ENCODE measurements around the gene DNAJC5. TPM values are rescaled to one million over a fixed set of nuclear protein-coding genes. Genes with fewer than 3 reads are reported as not detected.
"Not testable (repeated sequence)": the region's sequence is repeated elsewhere in the genome, so short reads cannot be mapped to it uniquely, and the experiment has no call there.

The DNAJC5 gene
- total RNA-seq, 2 experiments from 2014 or later, result 33.7 to 33.8 TPM

- DNase-seq, result no peak
- H3K27me3 Mint-ChIP-seq, result no peaks in the 10 kb centered on the region
- ChIA-PET POLR2A (no interaction called here), CTCF (no interaction called here)
- intact Hi-C loops (cut with micrococcal nuclease), result no loop called here
- H3K27ac Mint-ChIP-seq, result no peak overlapping the region
- no peak overlapping the region for H3K4me3 Mint-ChIP-seq
- H3K4me1 Mint-ChIP-seq (ENCODE audit: low read depth), result peaks cover 23% of the 10 kb centered on the region
- peaks cover 13% of the 10 kb centered on the region for H3K36me3 Mint-ChIP-seq
- peaks cover 5% of the 10 kb centered on the region for H3K9me3 Mint-ChIP-seq
Observed at GRCh38 chr20:63920226-63920625, 25.3 kb downstream of the DNAJC5 start.

GRCh38 chr20:63923651-63924050 lies 28.7 kb downstream of the DNAJC5 start:
- intact Hi-C loops (cut with micrococcal nuclease), result no loop called here
- Mint-ChIP-seq H3K4me3 (no peak overlapping the region), H3K27me3 (no peaks in the 10 kb centered on the region), H3K9me3 (no peaks in the 10 kb centered on the region), H3K4me1 (ENCODE audit: low read depth) (peaks cover 12% of the 10 kb centered on the region), H3K36me3 (peaks cover 12% of the 10 kb centered on the region), H3K27ac (no peak overlapping the region)
- CTCF ChIA-PET, result no interaction called here
- DNase-seq, result no peak
- POLR2A ChIA-PET, result no interaction called here

GRCh38 chr20:63924241-63924640 lies 29.3 kb downstream of the DNAJC5 start:
- Mint-ChIP-seq H3K27me3 (no peaks in the 10 kb centered on the region), H3K27ac (no peak overlapping the region), H3K36me3 (peaks cover 16% of the 10 kb centered on the region), H3K4me3 (no peak overlapping the region), H3K9me3 (no peaks in the 10 kb centered on the region), H3K4me1 (ENCODE audit: low read depth) (peaks cover 12% of the 10 kb centered on the region)
- intact Hi-C loops (cut with micrococcal nuclease), result no loop called here
- no peak for DNase-seq
- POLR2A ChIA-PET, result no interaction called here
- CTCF ChIA-PET, result interaction anchor here (1.2 kb wide), 1 partner anchor 18 kb away, joined by 3 read pairs; no protein-coding TSS in a partner anchor

GRCh38 chr20:63926298-63926697 lies 31.4 kb downstream of the DNAJC5 start:
- POLR2A ChIA-PET, result no interaction called here
- Mint-ChIP-seq H3K27me3 (no peaks in the 10 kb centered on the region), H3K36me3 (peaks cover 26% of the 10 kb centered on the region)

GRCh38 chr20:63929071-63929470 lies 34.1 kb downstream of the DNAJC5 start:
- ChIA-PET POLR2A (no interaction called here), CTCF (no interaction called here)

More at GRCh38 chr20:63926298-63926697, 31.4 kb downstream of the DNAJC5 start:
- CTCF ChIA-PET, result no interaction called here
- H3K9me3 Mint-ChIP-seq, result no peaks in the 10 kb centered on the region
- H3K4me3 Mint-ChIP-seq, result no peak overlapping the region
- no peak for DNase-seq
- intact Hi-C loops (cut with micrococcal nuclease), result no loop called here
- H3K4me1 Mint-ChIP-seq (ENCODE audit: low read depth), result peaks cover 12% of the 10 kb centered on the region
- no peak overlapping the region for H3K27ac Mint-ChIP-seq

GRCh38 chr20:63929473-63929883 lies 34.6 kb downstream of the DNAJC5 start:
- H3K4me3 Mint-ChIP-seq; POLR2A ChIA-PET; H3K27me3 Mint-ChIP-seq; intact Hi-C loops (cut with micrococcal nuclease); DNase-seq; H3K27ac Mint-ChIP-seq; CTCF ChIA-PET; H3K9me3 Mint-ChIP-seq; H3K4me1 Mint-ChIP-seq (ENCODE audit: low read depth): not testable (repeated sequence)
- H3K36me3 Mint-ChIP-seq, result peaks cover 32% of the 10 kb centered on the region

More at GRCh38 chr20:63929071-63929470, 34.1 kb downstream of the DNAJC5 start:
- intact Hi-C loops (cut with micrococcal nuclease), result no loop called here
- Mint-ChIP-seq H3K27ac (no peak overlapping the region), H3K4me1 (ENCODE audit: low read depth) (peaks cover 7% of the 10 kb centered on the region), H3K36me3 (peaks cover 32% of the 10 kb centered on the region), H3K9me3 (no peaks in the 10 kb centered on the region), H3K4me3 (no peak overlapping the region), H3K27me3 (no peaks in the 10 kb centered on the region)
- no peak for DNase-seq

GRCh38 chr20:63930971-63931553 lies 36.1 kb downstream of the DNAJC5 start:
- intact Hi-C loops (cut with micrococcal nuclease), result no loop called here
- Mint-ChIP-seq H3K36me3 (peaks cover 37% of the 10 kb centered on the region), H3K9me3 (no peaks in the 10 kb centered on the region), H3K4me1 (ENCODE audit: low read depth) (no peaks in the 10 kb centered on the region), H3K4me3 (no peak overlapping the region), H3K27ac (no peak overlapping the region), H3K27me3 (no peaks in the 10 kb centered on the region)
- CTCF ChIA-PET, result no interaction called here
- no peak for DNase-seq
- POLR2A ChIA-PET, result interaction anchor here (0.6 kb wide), 1 partner anchor 20 kb away, joined by 3 read pairs; no protein-coding TSS in a partner anchor

- Mint-ChIP-seq H3K9me3 (no peaks in the 10 kb centered on the region), H3K27me3 (no peaks in the 10 kb centered on the region), H3K4me3 (no peak overlapping the region), H3K27ac (no peak overlapping the region), H3K4me1 (ENCODE audit: low read depth) (no peaks in the 10 kb centered on the region), H3K36me3 (peaks cover 33% of the 10 kb centered on the region)
- ChIA-PET POLR2A (interaction anchor here (0.6 kb wide), 1 partner anchor 20 kb away, joined by 3 read pairs; no protein-coding TSS in a partner anchor), CTCF (no interaction called here)
- intact Hi-C loops (cut with micrococcal nuclease), result no loop called here
- DNase-seq, result no peak
Observed at GRCh38 chr20:63931735-63932134, 36.8 kb downstream of the DNAJC5 start.

- ChIA-PET CTCF (interaction anchor here (1.2 kb wide), 1 partner anchor 41 kb away, joined by 3 read pairs; no protein-coding TSS in a partner anchor), POLR2A (no interaction called here)
- Mint-ChIP-seq H3K27me3 (no peaks in the 10 kb centered on the region), H3K4me3 (no peak overlapping the region), H3K4me1 (ENCODE audit: low read depth) (no peaks in the 10 kb centered on the region), H3K27ac (no peak overlapping the region), H3K9me3 (no peaks in the 10 kb centered on the region), H3K36me3 (peaks cover 33% of the 10 kb centered on the region)
- no peak for DNase-seq
- intact Hi-C loops (cut with micrococcal nuclease), result no loop called here
Observed at GRCh38 chr20:63932606-63933160, 37.8 kb downstream of the DNAJC5 start.

GRCh38 chr20:63933646-63934045 lies 38.7 kb downstream of the DNAJC5 start:
- Mint-ChIP-seq H3K27me3 (no peaks in the 10 kb centered on the region), H3K36me3 (peaks cover 27% of the 10 kb centered on the region), H3K4me1 (ENCODE audit: low read depth) (no peaks in the 10 kb centered on the region), H3K4me3 (no peak overlapping the region), H3K27ac (no peak overlapping the region), H3K9me3 (no peaks in the 10 kb centered on the region)
- intact Hi-C loops (cut with micrococcal nuclease), result no loop called here
- ChIA-PET CTCF (interaction anchor here (0.6 to 1.2 kb wide), 2 partner anchors 38 to 40 kb away, joined by 3 read pairs; no protein-coding TSS in a partner anchor), POLR2A (no interaction called here)
- no peak for DNase-seq

- CTCF ChIA-PET, result interaction anchor here (1.0 to 1.1 kb wide), 2 partner anchors 59 to 61 kb away, joined by 3 read pairs; no protein-coding TSS in a partner anchor
- Mint-ChIP-seq H3K4me1 (ENCODE audit: low read depth) (no peaks in the 10 kb centered on the region), H3K4me3 (no peak overlapping the region), H3K9me3 (no peaks in the 10 kb centered on the region), H3K36me3 (peaks cover 21% of the 10 kb centered on the region), H3K27me3 (no peaks in the 10 kb centered on the region), H3K27ac (no peak overlapping the region)
- POLR2A ChIA-PET, result no interaction called here
- intact Hi-C loops (cut with micrococcal nuclease), result no loop called here
- no peak for DNase-seq
Observed at GRCh38 chr20:63934271-63935068, 39.5 kb downstream of the DNAJC5 start.

- Mint-ChIP-seq H3K4me1 (ENCODE audit: low read depth) (no peaks in the 10 kb centered on the region), H3K27me3 (no peaks in the 10 kb centered on the region), H3K4me3 (no peak overlapping the region), H3K36me3 (peaks cover 20% of the 10 kb centered on the region), H3K27ac (no peak overlapping the region), H3K9me3 (no peaks in the 10 kb centered on the region)
- POLR2A ChIA-PET, result no interaction called here
- intact Hi-C loops (cut with micrococcal nuclease), result no loop called here
- CTCF ChIA-PET, result interaction anchor here (1.0 kb wide), 1 partner anchor 62 kb away, joined by 3 read pairs; no protein-coding TSS in a partner anchor
- DNase-seq, result no peak
Observed at GRCh38 chr20:63935447-63935846, 40.5 kb downstream of the DNAJC5 start.
